HUES64 (cell line): ENCODE data around the gene OR52B2.

Experiments used
- H3K27ac ChIP-seq: 2 replicates; pipeline ENCODE4 v1.7.0; 2013; ENCODE audit warnings: low read depth, low read length, inconsistent platforms
- H3K27me3 ChIP-seq: 2 replicates; pipeline ENCODE4 v1.6.1; 2013; ENCODE audit warnings: mild to moderate bottlenecking, low read length; ENCODE audit not compliant: insufficient read depth
- H3K36me3 ChIP-seq: 2 replicates; pipeline ENCODE4 v1.6.1; 2013; ENCODE audit warnings: mild to moderate bottlenecking, low read length; ENCODE audit not compliant: insufficient read depth
- H3K4me1 ChIP-seq: 2 replicates; pipeline ENCODE4 v1.6.1; 2013; ENCODE audit warnings: mild to moderate bottlenecking, low read length, moderate library complexity; ENCODE audit not compliant: insufficient read depth
- H3K4me3 ChIP-seq: 2 replicates; pipeline ENCODE4 v1.5.1; 2013; ENCODE audit warnings: mild to moderate bottlenecking, low read length, moderate library complexity
- H3K9ac ChIP-seq: 2 replicates; pipeline ENCODE4 v1.6.1; 2013; ENCODE audit warnings: mild to moderate bottlenecking, low read depth, low read length
- H3K9me3 ChIP-seq: 2 replicates; pipeline ENCODE4 v1.6.1; 2013; ENCODE audit warnings: low read depth, low read length; ENCODE audit not compliant: insufficient read depth
- WGBS: fragments of 150-250, 120-280 bp; methylation state at CpG from one replicate; pipeline ENCODE4 v1.1.7; 2013; ENCODE audit warnings: missing lambda C conversion rate; 5-methylcytosine and 5-hydroxymethylcytosine counted together

Gene OR52B2

DNA sequence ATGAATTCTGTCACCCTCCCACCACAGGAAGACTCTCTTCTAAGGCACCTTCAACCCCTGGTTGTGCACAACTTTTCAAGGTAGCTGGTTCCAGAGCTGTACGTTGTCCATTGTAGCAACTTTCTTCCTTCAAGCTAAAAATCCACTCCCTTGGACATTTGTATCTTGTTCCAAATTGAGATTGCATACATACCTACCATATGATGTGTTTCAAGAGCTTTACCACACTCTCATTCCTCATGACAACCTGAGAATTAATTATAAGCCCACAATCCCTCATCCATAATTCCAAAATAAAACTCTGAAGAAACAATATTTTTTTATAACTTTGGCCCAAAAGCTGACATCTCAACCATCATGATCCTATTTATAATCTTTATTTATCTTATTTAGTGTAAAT lies 31.9 kb upstream of the OR52B2 start:
- WGBS = 98% methylated on average over 1 of the region's 1 CpG
- Histone ChIP-seq H3K9ac (no peak overlapping the region), H3K27me3 (no peaks in the 10 kb centered on the region), H3K4me1 (no peaks in the 10 kb centered on the region), H3K4me3 (no peak overlapping the region), H3K36me3 (no peaks in the 10 kb centered on the region), H3K27ac (no peak overlapping the region), H3K9me3 (no peaks in the 10 kb centered on the region)

DNA sequence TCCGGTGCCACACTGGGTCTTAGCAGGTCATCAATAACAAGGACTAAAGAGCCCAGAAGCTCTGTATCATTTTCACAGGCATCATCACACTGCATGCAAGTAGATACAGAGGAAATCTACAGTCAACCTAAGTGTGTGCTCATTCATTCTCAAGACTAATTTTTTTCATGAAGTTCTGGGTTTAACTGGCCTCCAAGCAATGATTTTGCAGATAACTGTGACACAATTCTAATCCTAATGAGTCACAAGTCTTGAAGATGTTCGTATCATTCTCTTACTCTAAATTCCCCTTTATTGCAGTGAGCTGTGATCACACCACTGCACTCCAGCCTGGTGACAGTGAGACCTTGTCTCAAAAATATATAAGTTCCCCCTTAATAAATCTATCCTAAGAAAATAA lies 31.4 kb upstream of the OR52B2 start:
- Histone ChIP-seq H3K27ac (no peak overlapping the region), H3K4me1 (no peaks in the 10 kb centered on the region), H3K27me3 (no peaks in the 10 kb centered on the region), H3K36me3 (no peaks in the 10 kb centered on the region), H3K4me3 (no peak overlapping the region), H3K9me3 (no peaks in the 10 kb centered on the region), H3K9ac (no peak overlapping the region)
- 95% methylated on average over 2 of the region's 2 CpGs for WGBS

DNA sequence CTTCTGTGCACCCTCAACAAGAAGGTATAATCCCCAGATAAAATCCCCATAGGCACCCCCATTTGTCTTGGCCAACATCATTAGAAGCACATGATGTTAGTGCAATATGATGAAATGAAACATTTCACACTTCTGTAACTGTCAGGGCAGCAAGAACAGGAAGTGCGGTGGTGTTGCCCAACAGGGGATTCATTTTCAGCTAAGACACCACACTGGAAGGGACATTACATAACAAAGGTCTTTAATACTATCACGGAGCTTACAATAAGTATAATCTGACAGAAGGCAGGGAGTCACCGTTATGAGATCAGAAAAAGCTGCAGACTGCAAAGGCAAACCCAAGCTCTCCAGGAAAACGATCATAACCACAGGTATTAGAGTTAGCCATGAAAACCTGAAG lies 30.8 kb upstream of the OR52B2 start:
- Histone ChIP-seq H3K9me3 (no peaks in the 10 kb centered on the region), H3K36me3 (no peaks in the 10 kb centered on the region), H3K4me3 (no peak overlapping the region), H3K4me1 (no peaks in the 10 kb centered on the region), H3K9ac (no peak overlapping the region), H3K27ac (no peak overlapping the region), H3K27me3 (no peaks in the 10 kb centered on the region)
- WGBS = 79% methylated on average over 4 of the region's 4 CpGs

DNA sequence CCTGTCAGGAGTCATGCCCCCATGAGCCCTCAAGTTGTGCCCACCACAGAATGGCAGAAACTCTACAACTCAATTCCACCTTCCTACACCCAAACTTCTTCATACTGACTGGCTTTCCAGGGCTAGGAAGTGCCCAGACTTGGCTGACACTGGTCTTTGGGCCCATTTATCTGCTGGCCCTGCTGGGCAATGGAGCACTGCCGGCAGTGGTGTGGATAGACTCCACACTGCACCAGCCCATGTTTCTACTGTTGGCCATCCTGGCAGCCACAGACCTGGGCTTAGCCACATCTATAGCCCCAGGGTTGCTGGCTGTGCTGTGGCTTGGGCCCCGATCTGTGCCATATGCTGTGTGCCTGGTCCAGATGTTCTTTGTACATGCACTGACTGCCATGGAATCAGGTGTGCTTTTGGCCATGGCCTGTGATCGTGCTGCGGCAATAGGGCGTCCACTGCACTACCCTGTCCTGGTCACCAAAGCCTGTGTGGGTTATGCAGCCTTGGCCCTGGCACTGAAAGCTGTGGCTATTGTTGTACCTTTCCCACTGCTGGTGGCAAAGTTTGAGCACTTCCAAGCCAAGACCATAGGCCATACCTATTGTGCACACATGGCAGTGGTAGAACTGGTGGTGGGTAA lies 29.2 kb upstream of the OR52B2 start, which contains the start of gene OR52W1:
TSS of gene OR52W1 (plus strand) at position 51 of the 637 bp plus-strand sequence. CDS start at position 51, 0 bp downstream.
- Histone ChIP-seq H3K9ac (no peak within 1 kb of the TSS), H3K27ac (no peak within 1 kb of the TSS), H3K9me3 (no peaks in the 10 kb centered on the region), H3K4me1 (no peaks in the 10 kb centered on the region), H3K36me3 (no peaks in the 10 kb centered on the region), H3K27me3 (no peaks in the 10 kb centered on the region), H3K4me3 (no peak within 1 kb of the TSS)
- 96% methylated on average over 5 of the region's 5 CpGs for WGBS

DNA sequence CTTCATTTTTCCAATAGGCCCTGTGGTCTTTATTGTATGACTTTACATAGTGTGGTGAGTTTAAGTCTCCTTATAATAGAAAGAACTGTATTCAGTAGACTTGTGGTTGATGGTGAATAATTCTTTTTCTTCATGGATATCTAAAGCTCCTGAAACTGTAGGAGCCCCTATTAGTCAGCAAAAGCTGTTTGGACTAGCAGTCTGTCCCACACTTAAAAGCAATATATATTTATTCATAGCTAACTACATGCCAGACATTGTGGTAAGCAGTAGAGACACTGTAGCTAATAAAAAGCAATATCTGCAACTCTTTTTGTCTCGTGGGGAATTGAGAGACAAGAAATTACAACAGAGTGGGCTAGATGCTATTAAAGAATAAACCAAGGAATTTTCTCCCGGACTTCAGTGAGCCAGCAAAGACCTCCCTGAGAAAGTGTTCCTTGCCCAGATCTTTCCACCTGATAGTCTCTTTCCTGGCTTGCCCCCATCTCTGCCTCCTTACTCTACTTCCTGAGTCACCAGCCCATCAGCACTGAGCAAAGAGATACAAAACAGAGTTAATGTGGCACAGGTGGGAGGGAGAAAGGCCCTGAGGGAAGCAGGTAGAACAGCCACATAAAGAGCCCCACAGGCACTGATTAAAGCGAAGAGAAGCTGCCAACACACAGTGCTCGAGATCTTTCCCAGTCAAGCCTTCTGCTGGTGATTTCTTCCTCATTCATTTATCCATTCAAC lies 27.5 kb upstream of the OR52B2 start:
- H3K9me3 ChIP-seq = no peaks in the 10 kb centered on the region
- no peak overlapping the region for H3K9ac ChIP-seq
- H3K4me1 ChIP-seq = no peaks in the 10 kb centered on the region
- H3K36me3 ChIP-seq = no peaks in the 10 kb centered on the region
- 84% methylated on average over 4 of the region's 4 CpGs for WGBS
- H3K4me3 ChIP-seq = no peak overlapping the region
- no peaks in the 10 kb centered on the region for H3K27me3 ChIP-seq
- no peak overlapping the region for H3K27ac ChIP-seq

DNA sequence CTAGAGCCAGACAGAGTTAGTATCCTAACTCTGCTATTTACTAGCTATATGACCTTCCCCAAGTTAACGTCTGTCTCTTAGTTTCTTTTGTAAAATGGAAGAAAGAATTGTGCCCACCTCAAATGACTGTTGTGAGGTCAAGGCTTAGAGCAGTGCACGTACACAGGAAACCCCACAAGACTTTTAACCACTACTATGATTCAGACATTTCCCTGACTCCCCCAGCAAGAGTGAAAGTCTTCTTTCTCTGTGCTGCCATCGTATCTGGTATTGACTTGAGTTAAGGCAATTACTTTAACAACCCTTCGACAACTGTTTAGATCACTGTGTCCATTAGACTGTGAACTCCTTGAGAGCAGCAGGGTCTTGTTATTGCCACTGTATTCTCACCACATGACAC lies 26.3 kb upstream of the OR52B2 start:
- H3K27ac ChIP-seq = no peak overlapping the region
- no peak overlapping the region for H3K4me3 ChIP-seq
- no peaks in the 10 kb centered on the region for H3K27me3 ChIP-seq
- no peaks in the 10 kb centered on the region for H3K36me3 ChIP-seq
- no peaks in the 10 kb centered on the region for H3K9me3 ChIP-seq
- H3K9ac ChIP-seq = no peak overlapping the region
- H3K4me1 ChIP-seq = no peaks in the 10 kb centered on the region
- WGBS = 64% methylated on average over 3 of the region's 4 CpGs

DNA sequence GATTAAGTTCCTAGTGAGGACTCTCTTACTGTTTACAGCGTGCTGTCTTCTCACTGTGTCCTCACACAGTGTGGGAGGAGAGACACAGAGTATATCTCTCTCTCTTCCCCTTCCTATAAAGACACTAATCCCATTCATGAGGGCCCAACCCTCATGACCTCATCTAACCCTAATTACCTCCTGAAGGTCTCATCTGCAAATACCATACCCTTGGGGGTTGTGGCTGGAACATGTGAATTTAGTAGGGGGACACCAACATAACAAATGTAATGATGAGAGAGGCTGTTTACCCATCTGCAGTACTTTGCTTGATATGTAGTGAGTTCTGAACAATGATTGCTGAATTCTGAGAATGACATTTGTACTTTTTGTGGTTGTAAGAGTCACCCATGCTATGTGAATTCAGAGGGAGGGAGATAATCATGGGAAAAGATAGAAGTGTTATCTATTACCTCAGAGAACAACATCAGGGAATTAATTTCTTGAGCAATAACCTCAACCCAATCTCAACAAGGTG lies 24.0 kb upstream of the OR52B2 start:
- H3K9me3 ChIP-seq = no peaks in the 10 kb centered on the region
- WGBS = 100% methylated on average over 1 of the region's 1 CpG
- H3K27me3 ChIP-seq = no peaks in the 10 kb centered on the region
- H3K9ac ChIP-seq = no peak overlapping the region
- H3K4me3 ChIP-seq = no peak overlapping the region
- H3K27ac ChIP-seq = no peak overlapping the region
- no peaks in the 10 kb centered on the region for H3K4me1 ChIP-seq
- H3K36me3 ChIP-seq = no peaks in the 10 kb centered on the region

DNA sequence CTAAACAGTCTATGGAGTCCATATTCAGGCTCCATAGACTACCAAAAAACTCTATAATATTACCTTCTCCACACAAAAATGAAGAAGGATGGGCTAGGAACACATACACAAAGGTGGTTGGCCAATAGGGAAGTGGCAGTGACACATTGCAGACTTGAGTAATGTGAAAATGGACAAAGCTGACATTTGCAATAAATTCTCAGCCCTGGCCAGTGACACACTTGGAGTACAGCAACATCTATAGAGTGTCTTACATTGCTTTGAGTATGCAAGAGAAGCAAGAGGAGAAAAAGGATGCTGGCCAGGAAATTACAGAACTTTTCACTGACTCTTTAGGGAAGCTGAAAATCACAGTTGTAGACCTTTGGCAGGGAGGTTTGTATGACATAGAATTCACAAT lies 21.6 kb upstream of the OR52B2 start:
- H3K4me1 ChIP-seq = no peaks in the 10 kb centered on the region
- no peaks in the 10 kb centered on the region for H3K36me3 ChIP-seq
- H3K27ac ChIP-seq = no peak overlapping the region
- H3K9me3 ChIP-seq = no peaks in the 10 kb centered on the region
- H3K4me3 ChIP-seq = no peak overlapping the region
- H3K27me3 ChIP-seq = no peaks in the 10 kb centered on the region
- H3K9ac ChIP-seq = no peak overlapping the region

DNA sequence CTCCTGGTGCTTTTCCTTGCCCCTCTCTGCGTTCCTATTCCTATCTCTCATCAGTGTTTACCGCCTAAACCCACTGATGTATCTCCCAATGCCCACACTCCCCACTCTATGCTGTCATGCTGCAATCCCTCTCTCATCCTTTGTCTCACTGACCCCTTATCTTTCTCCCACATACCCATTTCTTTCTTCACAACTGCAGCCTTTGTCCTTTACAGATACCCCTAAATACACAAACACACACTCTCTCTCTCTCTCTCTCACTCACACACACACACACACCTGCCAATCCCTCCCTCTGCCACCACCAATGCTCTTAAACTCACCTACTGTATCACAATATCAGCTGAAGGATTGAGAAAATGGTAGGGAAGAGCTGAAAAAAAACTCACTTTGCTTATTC lies 5.3 kb upstream of the OR52B2 start:
- Histone ChIP-seq H3K4me3 (no peak overlapping the region), H3K27me3 (no peaks in the 10 kb centered on the region), H3K36me3 (no peaks in the 10 kb centered on the region), H3K27ac (no peak overlapping the region), H3K9me3 (peaks cover 3% of the 10 kb centered on the region; the same call in 1 of the 2 replicates), H3K4me1 (no peaks in the 10 kb centered on the region), H3K9ac (no peak overlapping the region)
- WGBS = 79% methylated on average over 2 of the region's 2 CpGs

DNA sequence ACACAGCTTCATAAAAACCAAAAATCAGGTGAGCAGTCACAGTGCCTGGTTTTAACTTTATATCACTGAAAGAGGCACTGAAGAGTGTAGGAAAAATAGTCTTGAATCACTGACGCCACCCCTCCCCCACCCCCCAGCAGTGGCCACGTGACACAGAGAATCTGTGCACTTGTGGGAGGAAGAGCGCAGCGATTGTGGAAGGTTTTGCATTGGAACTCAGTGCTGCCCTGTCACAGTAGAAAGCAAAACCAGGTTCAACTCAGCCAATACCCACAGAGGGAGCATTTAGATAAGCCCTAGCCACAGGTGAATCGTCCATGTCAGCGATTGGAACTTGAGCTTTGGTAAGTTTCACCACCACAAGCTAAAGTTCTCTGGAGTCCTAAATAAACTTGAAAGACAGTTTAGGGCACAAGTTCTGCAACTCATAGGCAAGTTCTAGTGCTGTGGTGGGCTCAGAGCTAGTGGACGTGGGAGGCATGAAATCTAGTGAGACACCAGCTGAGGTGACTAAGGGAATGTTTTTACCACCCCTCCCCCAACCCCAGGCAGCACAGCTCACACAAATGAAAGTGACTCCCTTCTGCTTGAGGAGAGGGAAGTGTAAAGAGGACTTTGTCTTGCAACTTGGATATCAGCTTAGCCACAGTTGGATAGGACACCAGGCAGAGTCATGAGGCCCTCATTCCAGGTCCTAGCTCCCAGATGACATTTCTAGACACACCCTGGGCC lies 13.3 kb downstream of the OR52B2 start:
- H3K27ac ChIP-seq = no peak overlapping the region
- peaks cover 26% of the 10 kb centered on the region for H3K27me3 ChIP-seq
- WGBS = 79% methylated on average over 7 of the region's 7 CpGs
- no peaks in the 10 kb centered on the region for H3K9me3 ChIP-seq
- H3K9ac ChIP-seq = no peak overlapping the region
- no peak overlapping the region for H3K4me3 ChIP-seq
- peaks cover 4% of the 10 kb centered on the region; the same call in 1 of the 2 replicates for H3K4me1 ChIP-seq
- no peaks in the 10 kb centered on the region for H3K36me3 ChIP-seq

DNA sequence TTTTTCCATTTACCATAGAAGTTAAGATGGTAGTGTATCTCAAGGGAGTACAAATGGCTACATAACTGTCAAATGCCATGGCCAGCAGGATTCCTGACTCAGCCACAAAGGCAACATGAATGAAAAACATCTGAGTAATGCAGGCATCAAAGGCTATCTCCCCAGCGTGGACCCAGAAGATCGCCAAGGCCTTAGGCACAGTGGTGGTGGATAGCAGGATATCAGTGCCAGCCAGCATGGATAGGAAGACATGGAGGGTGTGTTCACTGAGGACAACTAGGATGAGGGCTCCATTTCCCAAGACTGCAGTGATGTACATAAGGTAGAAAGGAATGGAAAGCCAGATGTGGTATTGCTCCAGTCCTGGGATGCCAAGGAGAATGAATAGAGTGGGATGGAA lies 18.0 kb downstream of the OR52B2 start:
- no peak overlapping the region for H3K9ac ChIP-seq
- H3K4me3 ChIP-seq = no peak overlapping the region
- H3K9me3 ChIP-seq = no peaks in the 10 kb centered on the region
- WGBS = 88% methylated on average over 2 of the region's 2 CpGs
- no peaks in the 10 kb centered on the region for H3K36me3 ChIP-seq
- no peak overlapping the region for H3K27ac ChIP-seq
- peaks cover under 1% of the 10 kb centered on the region; the same call in 1 of the 2 replicates for H3K27me3 ChIP-seq
- H3K4me1 ChIP-seq = peaks cover 4% of the 10 kb centered on the region; the same call in 1 of the 2 replicates
